B cell (primary cell): Measurements from ENCODE around the gene NAA80. TPM values are rescaled to one million over a fixed set of nuclear protein-coding genes. Genes with fewer than 3 reads are reported as not detected.

Source experiments
- ATAC-seq: fragments of 200-7000 bp; cut with Tn5 transposase; one replicate; pipeline ENCODE4 v1.10.0; 2021; ENCODE audit warnings: low read depth, mild to moderate bottlenecking, moderate number of reproducible peaks, moderate library complexity
- CTCF ChIA-PET: fragments of 350-600 bp; sonication (Branson Sonifier 250); formaldehyde crosslinking; loops from one replicate; lab custom pipeline; 2021; ENCODE audit warnings: antibody characterized with exemption, inconsistent platforms; lab: Charles Lee
- POLR2A ChIA-PET: fragments of 350-600 bp; sonication (Branson Sonifier 250); formaldehyde crosslinking; loops from one replicate; lab custom pipeline; 2021; ENCODE audit warnings: antibody characterized with exemption; lab: Charles Lee
- DNase-seq: peaks from one replicate; pipeline ENCODE4 v3.0.0; 2013
- H2AFZ ChIP-seq: 2 replicates; pipeline ENCODE4 v1.6.1; 2012; ENCODE audit warnings: mild to moderate bottlenecking, low read depth, low read length; ENCODE audit not compliant: insufficient read depth, poor library complexity, severe bottlenecking
- H3K27ac ChIP-seq, 2 donors: 1 replicate in 1 of 2; 2 replicates in 1 of 2; pipeline ENCODE4 v1.5.1; 2012 to 2013; ENCODE audit warnings: low read length in 2 of 2, mild to moderate bottlenecking in 2 of 2, moderate library complexity in 1 of 2
- H3K27me3 ChIP-seq, 4 experiments: fragments of 200-600 bp in 1 of 4; sonication (generic) in 1 of 4; replicated peaks in 1 of 4; 1 replicate in 2 of 4; 2 replicates in 2 of 4; pipeline versions ENCODE4 v1.6.1 to v1.7.0; 2013 to 2016; ENCODE audit warnings: low read length in 3 of 4, mild to moderate bottlenecking in 2 of 4, mixed read lengths in 1 of 4, moderate library complexity in 1 of 4; ENCODE audit not compliant: insufficient read depth in 4 of 4, control insufficient read depth in 3 of 4; ENCODE audit errors: control extremely low read depth in 1 of 4
- H3K36me3 ChIP-seq, 2 experiments: replicated peaks in 1 of 2; 1 replicate in 1 of 2; 2 replicates in 1 of 2; pipeline versions ENCODE4 v1.6.1 to v1.7.1; 2013; ENCODE audit warnings: low read length in 1 of 2; ENCODE audit not compliant: insufficient read depth in 2 of 2, control insufficient read depth in 1 of 2; ENCODE audit errors: control extremely low read depth in 1 of 2, extremely low read depth in 1 of 2
- H3K4me1 ChIP-seq, 2 donors: fragments of 200-600 bp in 1 of 2; sonication (generic) in 1 of 2; 1 replicate in 1 of 2; 2 replicates in 1 of 2; pipeline versions ENCODE4 v1.5.1 to v1.6.1; 2013 to 2017; ENCODE audit warnings: low read length in 2 of 2; ENCODE audit not compliant: control insufficient read depth in 2 of 2, insufficient read depth in 2 of 2
- H3K4me2 ChIP-seq: replicated peaks from 2 replicates; pipeline ENCODE3; 2012; ENCODE audit warnings: mild to moderate bottlenecking, low read depth, low read length; ENCODE audit not compliant: poor library complexity, severe bottlenecking
- H3K4me3 ChIP-seq, 5 experiments: fragments of 200-600 bp in 1 of 5; sonication (generic) in 1 of 5; 1 replicate in 3 of 5; 2 replicates in 2 of 5; pipeline versions ENCODE4 v1.5.1 to v1.7.0; 2011 to 2016; ENCODE audit warnings: low read length in 4 of 5, mild to moderate bottlenecking in 4 of 5, low read depth in 2 of 5, control low read depth in 1 of 5, moderate library complexity in 1 of 5; ENCODE audit not compliant: insufficient read depth in 1 of 5; ENCODE audit errors: control extremely low read depth in 1 of 5, extremely low read depth in 1 of 5
- H3K79me2 ChIP-seq: fragments of 200-600 bp; sonication (generic); one replicate; pipeline ENCODE4 v1.6.0; 2016; ENCODE audit warnings: low read length; ENCODE audit not compliant: control insufficient read depth, insufficient read depth
- H3K9ac ChIP-seq: fragments of 200-600 bp; sonication (generic); 2 replicates; pipeline ENCODE4 v1.6.1; 2017; ENCODE audit warnings: mild to moderate bottlenecking, low read length, moderate library complexity
- H3K9me3 ChIP-seq, 3 donors: one replicate each; pipeline versions ENCODE4 v1.6.1 to v1.7.1; 2013; ENCODE audit warnings: low read length in 2 of 3; ENCODE audit not compliant: control insufficient read depth in 2 of 3, insufficient read depth in 1 of 3; ENCODE audit errors: control extremely low read depth in 1 of 3
- H4K20me1 ChIP-seq: 2 replicates; pipeline ENCODE4 v1.6.0; 2012; ENCODE audit warnings: mild to moderate bottlenecking, low read length; ENCODE audit not compliant: insufficient read depth, control insufficient read depth, poor library complexity, severe bottlenecking
- H3K27ac Mint-ChIP-seq: one replicate; pipeline ENCODE4 v1.8.0; 2021; ENCODE audit warnings: mixed read lengths
- H3K27me3 Mint-ChIP-seq: one replicate; pipeline ENCODE4 v1.8.0; 2021; ENCODE audit warnings: mixed read lengths
- H3K4me1 Mint-ChIP-seq: one replicate; pipeline ENCODE4 v1.8.0; 2021; ENCODE audit warnings: mixed read lengths
- H3K4me3 Mint-ChIP-seq: one replicate; pipeline ENCODE4 v1.8.0; 2021; ENCODE audit warnings: mixed read lengths
- H3K9me3 Mint-ChIP-seq: one replicate; pipeline ENCODE4 v1.8.0; 2022; ENCODE audit warnings: mixed read lengths; ENCODE audit not compliant: insufficient read depth
- CTCF ChIP-seq: fragments of 200-600 bp; IDR thresholded peaks from one replicate; pipeline ENCODE4 v1.8.0; 2022; ENCODE audit warnings: antibody characterized with exemption, mild to moderate bottlenecking
- EZH2 ChIP-seq: IDR thresholded peaks from 2 replicates; pipeline ENCODE4 v1.6.1; 2012; ENCODE audit warnings: borderline replicate concordance, low read depth, mild to moderate bottlenecking, moderate library complexity, low read length; ENCODE audit not compliant: insufficient read depth, poor library complexity, severe bottlenecking
- WGBS: methylation state at CpG from one replicate; pipeline ENCODE4 v1.1.5; 2013; ENCODE audit warnings: missing lambda C conversion rate; ENCODE audit not compliant: insufficient coverage; 5-methylcytosine and 5-hydroxymethylcytosine counted together
- intact Hi-C: fragments of 100-400 bp; cut with micrococcal nuclease; formaldehyde crosslinking; loops from one replicate; pipeline ENCODE4 v1.10.0; 2022
- polyA plus RNA-seq: library from polyadenylated mRNA; depleted of rRNA; stranded (reverse); fragments of >200 nt; gene quantifications from 2 replicates; pipeline ENCODE4 v1.2.3, GENCODE V29; 2012
- total RNA-seq, 2 donors: library from RNA; stranded (reverse); fragments of 120-200 nt in 1 of 2; gene quantifications; 1 replicate in 1 of 2; 2 replicates in 1 of 2; pipeline versions ENCODE4 v1.2.3 to v1.2.4, GENCODE V29; 2013 to 2022

The NAA80 gene
- total and polyA plus RNA-seq, 2 donors (not counting 1 experiment from before 2014, with no cell fraction given): 37.8 to 49.0 TPM

DNA sequence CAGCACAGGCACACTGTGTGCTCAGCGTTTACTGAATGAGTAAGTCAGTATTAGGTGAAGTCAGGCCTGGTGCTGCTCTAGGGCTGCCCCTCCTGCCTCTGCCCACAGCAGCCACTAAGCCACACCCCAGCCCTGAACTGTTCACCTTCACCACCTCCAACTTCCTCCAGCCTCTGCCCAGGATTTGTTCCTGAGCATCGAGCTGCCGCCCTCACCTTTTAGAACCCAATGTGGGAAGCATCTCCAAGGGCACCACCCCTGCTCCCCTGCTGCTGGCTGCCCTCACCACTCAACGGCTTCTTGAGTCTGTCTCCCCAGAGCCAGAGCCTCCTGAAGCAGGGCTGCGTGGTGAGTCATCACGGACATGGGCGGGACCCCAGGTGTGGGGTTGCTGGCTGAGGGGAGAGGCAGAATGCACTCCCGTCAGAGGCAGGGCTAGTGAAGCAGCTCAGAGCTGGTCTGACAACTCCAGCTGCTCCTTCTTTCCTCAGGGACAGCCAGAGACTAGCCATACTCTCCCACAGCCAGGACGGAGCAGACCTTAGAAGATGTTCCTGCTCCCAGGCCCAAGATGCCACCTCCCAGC lies 17.5 kb upstream of the NAA80 start:
- Histone ChIP-seq H3K9ac (no peak overlapping the region), H3K4me1 (peaks cover 20 to 48% of the 10 kb centered on the region in 2 donors), H2AFZ (no peak overlapping the region), H3K9me3 (no peaks in the 10 kb centered on the region), H3K27ac (peak overlapping the region in 1 of 2 donors; percentile 4), H3K36me3 (peaks cover 0 to 3% of the 10 kb centered on the region in 2 experiments), H3K27me3 (no peaks in the 10 kb centered on the region), H4K20me1 (no peaks in the 10 kb centered on the region), H3K4me3 (no peak overlapping the region), H3K4me2 (peak overlapping the region; percentile 50), H3K79me2 (no peaks in the 10 kb centered on the region)
- DNase-seq (no peak), ATAC-seq (peak; percentile 15)
- intact Hi-C loops: no loop called here
- TF ChIP-seq CTCF (no peak), EZH2 (no peak)
- ChIA-PET POLR2A (interaction anchor here (0.6 to 1.3 kb wide), 2 partner anchors 17 to 370 kb away, joined by 3 to 4 read pairs; no protein-coding TSS in a partner anchor), CTCF (no interaction called here)
- WGBS: 67% methylated on average over 9 of the region's 9 CpGs
- Mint-ChIP-seq H3K27me3 (no peaks in the 10 kb centered on the region), H3K4me1 (peaks cover 38% of the 10 kb centered on the region), H3K9me3 (no peaks in the 10 kb centered on the region), H3K27ac (peak overlapping the region; percentile 75), H3K4me3 (peak overlapping the region; percentile 56)

GRCh38 chr3:50314816-50315215 lies 15.6 kb upstream of the NAA80 start:
- 100% methylated on average over 3 of the region's 4 CpGs for WGBS
- Histone ChIP-seq H3K27me3 (no peaks in the 10 kb centered on the region), H3K9me3 (no peaks in the 10 kb centered on the region), H3K4me2 (no peak overlapping the region), H2AFZ (no peak overlapping the region), H3K27ac (no peak overlapping the region), H3K9ac (no peak overlapping the region), H3K36me3 (peaks cover 0 to 3% of the 10 kb centered on the region in 2 experiments), H3K79me2 (no peaks in the 10 kb centered on the region), H3K4me1 (peaks cover 12 to 36% of the 10 kb centered on the region in 2 donors), H3K4me3 (no peak overlapping the region), H4K20me1 (no peaks in the 10 kb centered on the region)
- H3K27me3 Mint-ChIP-seq: no peaks in the 10 kb centered on the region
- no peak overlapping the region for H3K27ac Mint-ChIP-seq
- ATAC-seq (no peak), DNase-seq (no peak)
- no peak overlapping the region for H3K4me3 Mint-ChIP-seq
- ChIA-PET CTCF (interaction anchor here (1.1 to 2.5 kb wide), 4 partner anchors 10 to 775 kb away, joined by 4 to 11 read pairs (median 4); no protein-coding TSS in a partner anchor), POLR2A (no interaction called here)
- H3K4me1 Mint-ChIP-seq: peaks cover 27% of the 10 kb centered on the region
- intact Hi-C loops: no loop called here
- TF ChIP-seq EZH2: no peak
- no peak for TF ChIP-seq CTCF
- no peaks in the 10 kb centered on the region for H3K9me3 Mint-ChIP-seq
